ENCODE measurements around the gene PARD3B. TPM values are rescaled to one million over a fixed set of nuclear protein-coding genes. Genes with fewer than 3 reads are reported as not detected.

PARD3B gene
- total and polyA plus RNA-seq, 2 of the 13 experiments (the other 11 are each of a cell fraction or from before 2014, with no cell fraction given): 0.71 to 2.3 TPM

DNA sequence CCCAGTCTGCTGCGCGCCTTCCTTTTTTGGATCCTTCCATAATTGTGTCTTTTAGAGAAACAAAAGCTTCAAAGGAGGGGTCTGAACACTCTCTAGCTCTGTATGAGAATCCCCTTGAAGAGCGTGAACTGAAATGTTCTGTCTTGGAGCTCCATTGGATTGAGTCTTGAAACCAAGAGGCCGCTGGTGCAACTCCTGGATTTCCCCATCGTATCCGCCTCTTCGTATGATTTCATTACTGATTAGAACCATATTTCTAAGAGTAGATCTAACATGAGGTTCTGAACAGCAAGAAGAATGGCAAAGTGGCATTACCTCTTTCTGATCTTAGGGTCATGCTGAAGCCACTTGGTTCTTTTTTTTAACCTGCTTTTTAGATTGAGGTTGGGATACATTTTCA is 1105.7 kb downstream of the PARD3B start:
- BruUV-seq (replicated peaks): no TSS peak
- Histone ChIP-seq H3K9me3 (ENCODE audit: low read length) (no peaks in the 10 kb centered on the region), H3K27ac (ENCODE audit: extremely low read length, insufficient read depth, low read length) (no peak overlapping the region), H3K4me3 (replicated peaks in 1 of 3; ENCODE audit: insufficient read depth in 1 of 3, low read depth in 2 of 3, low read length in 3 of 3) (no peak overlapping the region), H2AFZ (ENCODE audit: low read length) (no peak overlapping the region), H3K4me1 (ENCODE audit: insufficient read depth, low read length) (no peaks in the 10 kb centered on the region), H3K36me3 (replicated peaks in 1 of 2; ENCODE audit: control insufficient read depth in 1 of 2, insufficient read depth in 2 of 2, low read length in 2 of 2) (no peaks in the 10 kb centered on the region), H3K9ac (ENCODE audit: insufficient read depth, low read depth, low read length) (no peak overlapping the region), H3K4me2 (ENCODE audit: low read depth, low read length) (no peak overlapping the region), H3K79me2 (ENCODE audit: insufficient read depth, low read length) (no peaks in the 10 kb centered on the region), H3K27me3 (ENCODE audit: control insufficient read depth in 1 of 2, insufficient read depth in 2 of 2, low read length in 2 of 2) (no peaks in the 10 kb centered on the region; a peak in 1 of 5 replicates), H4K20me1 (ENCODE audit: insufficient read depth, low read length) (no peaks in the 10 kb centered on the region)
- ATAC-seq: no peak
- no peak for DNase-seq (ENCODE audit: low spot score)
- ChIA-PET POLR2A (no interaction called here), CTCF (ENCODE audit: low intra/inter-chr PET ratio, low total read pairs) (no interaction called here)
- intact Hi-C loops (cut with micrococcal nuclease; ENCODE audit: unreplicated experiment): no loop called here
- in situ Hi-C loops (cut with HindIII; ENCODE audit: extremely low pct_ligation_motif_present, low pct_unique_long_range_greater_than_20kb): no loop called here
- FAIRE-seq: no peak
- 82% methylated on average over 7 of the region's 7 CpGs for WGBS (ENCODE audit: low lambda C conversion rate)
- no peak for TF ChIP-seq BCL6 (CRISPR knock-in tag; IDR thresholded peaks at IDR 0.05)
- TF ChIP-seq NCOR1 (IDR thresholded peaks at IDR 0.05; ENCODE audit: borderline replicate concordance, low read length): no peak
- TF ChIP-seq ZNF432 (CRISPR knock-in tag; IDR thresholded peaks at IDR 0.05; ENCODE audit: borderline replicate concordance): no peak

- intact Hi-C loops (cut with micrococcal nuclease; ENCODE audit: unreplicated experiment) (no loop called here), in situ Hi-C loops (cut with HindIII; ENCODE audit: extremely low pct_ligation_motif_present, low pct_unique_long_range_greater_than_20kb) (no loop called here)
- ATAC-seq (no peak), FAIRE-seq (no peak), DNase-seq (ENCODE audit: low spot score) (no peak)
- H3K36me3 ChIP-seq (replicated peaks in 1 of 2; ENCODE audit: control insufficient read depth in 1 of 2, insufficient read depth in 2 of 2, low read length in 2 of 2): no peaks in the 10 kb centered on the region
- H3K9ac ChIP-seq (ENCODE audit: insufficient read depth, low read depth, low read length): no peak overlapping the region
- POLR2A ChIA-PET: no interaction called here
- no peaks in the 10 kb centered on the region; a peak in 1 of 5 replicates for H3K27me3 ChIP-seq (ENCODE audit: control insufficient read depth in 1 of 2, insufficient read depth in 2 of 2, low read length in 2 of 2)
- H4K20me1 ChIP-seq (ENCODE audit: insufficient read depth, low read length): no peaks in the 10 kb centered on the region
- H3K27ac ChIP-seq (ENCODE audit: extremely low read length, insufficient read depth, low read length): no peak overlapping the region
- BruUV-seq (replicated peaks): no TSS peak
- H3K9me3 ChIP-seq (ENCODE audit: low read length): no peaks in the 10 kb centered on the region
- CTCF ChIA-PET (ENCODE audit: low intra/inter-chr PET ratio, low total read pairs): no interaction called here
- H2AFZ ChIP-seq (ENCODE audit: low read length): no peak overlapping the region
- H3K4me1 ChIP-seq (ENCODE audit: insufficient read depth, low read length): no peaks in the 10 kb centered on the region
- no peak overlapping the region for H3K4me2 ChIP-seq (ENCODE audit: low read depth, low read length)
- H3K4me3 ChIP-seq (replicated peaks in 1 of 3; ENCODE audit: insufficient read depth in 1 of 3, low read depth in 2 of 3, low read length in 3 of 3): no peak overlapping the region
- no peaks in the 10 kb centered on the region for H3K79me2 ChIP-seq (ENCODE audit: insufficient read depth, low read length)
- WGBS (ENCODE audit: low lambda C conversion rate): 0% methylated on average over 1 of the region's 1 CpG
- TF ChIP-seq ZNF333 (CRISPR knock-in tag; IDR thresholded peaks at IDR 0.05; ENCODE audit: borderline replicate concordance) (no peak), ZNF784 (CRISPR knock-in tag; IDR thresholded peaks at IDR 0.05; ENCODE audit: borderline replicate concordance) (no peak), DMTF1 (CRISPR knock-in tag; IDR thresholded peaks at IDR 0.05) (no peak), ZNF451 (CRISPR knock-in tag; IDR thresholded peaks at IDR 0.05) (no peak), SP140L (CRISPR knock-in tag; IDR thresholded peaks at IDR 0.05; ENCODE audit: borderline replicate concordance) (no peak), MTF1 (CRISPR knock-in tag; IDR thresholded peaks at IDR 0.05) (no peak), E2F1 (CRISPR knock-in tag; IDR thresholded peaks at IDR 0.05) (no peak), YY1 (IDR thresholded peaks at IDR 0.05; ENCODE audit: insufficient read depth, insufficient replicate concordance, low read depth, low read length) (no peak), ZNF317 (CRISPR knock-in tag; IDR thresholded peaks at IDR 0.05) (no peak), HOXA3 (CRISPR knock-in tag; IDR thresholded peaks at IDR 0.05) (no peak)
- TF ChIP-seq, protein P1, sequence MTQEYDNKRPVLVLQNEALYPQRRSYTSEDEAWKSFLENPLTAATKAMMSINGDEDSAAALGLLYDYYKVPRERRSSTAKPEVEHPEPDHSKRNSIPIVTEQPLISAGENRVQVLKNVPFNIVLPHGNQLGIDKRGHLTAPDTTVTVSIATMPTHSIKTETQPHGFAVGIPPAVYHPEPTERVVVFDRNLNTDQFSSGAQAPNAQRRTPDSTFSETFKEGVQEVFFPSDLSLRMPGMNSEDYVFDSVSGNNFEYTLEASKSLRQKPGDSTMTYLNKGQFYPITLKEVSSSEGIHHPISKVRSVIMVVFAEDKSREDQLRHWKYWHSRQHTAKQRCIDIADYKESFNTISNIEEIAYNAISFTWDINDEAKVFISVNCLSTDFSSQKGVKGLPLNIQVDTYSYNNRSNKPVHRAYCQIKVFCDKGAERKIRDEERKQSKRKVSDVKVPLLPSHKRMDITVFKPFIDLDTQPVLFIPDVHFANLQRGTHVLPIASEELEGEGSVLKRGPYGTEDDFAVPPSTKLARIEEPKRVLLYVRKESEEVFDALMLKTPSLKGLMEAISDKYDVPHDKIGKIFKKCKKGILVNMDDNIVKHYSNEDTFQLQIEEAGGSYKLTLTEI (CRISPR knock-in tag; conservative IDR thresholded peaks at IDR 0.05): no peak
Measured at GRCh38 chr2:205651719-205652118, 1106.4 kb downstream of the PARD3B start.

Data from HepG2 (cell line).